ENCODE results near the gene KLK1.

GRCh38 chr19:50837300-50837699 is 13.7 kb upstream of the KLK1 start:
- no peak for TF ChIP-seq EZH2 (IDR thresholded peaks at IDR 0.05; ENCODE audit: borderline replicate concordance, control insufficient read depth, low read depth, low read length)
- TF ChIP-seq POLR2AphosphoS5 (IDR thresholded peaks at IDR 0.05; ENCODE audit: low read length): no peak
- no peak for TF ChIP-seq CTCF (IDR thresholded peaks at IDR 0.05 in 2 of 3, conservative IDR thresholded peaks at IDR 0.05 in 1 of 3; ENCODE audit: control insufficient read depth in 2 of 3, extremely low read depth in 1 of 3, insufficient read depth in 1 of 3, low read depth in 3 of 3, low read length in 3 of 3)
- no peak for TF ChIP-seq RAD21 (IDR thresholded peaks at IDR 0.05; ENCODE audit: insufficient read depth, low read depth, low read length)
- no peak for TF ChIP-seq RCOR1 (conservative IDR thresholded peaks at IDR 0.05; ENCODE audit: low read depth, low read length)
- TF ChIP-seq SP1 (IDR thresholded peaks at IDR 0.05; ENCODE audit: low read depth, low read length): no peak
- TF ChIP-seq KDM1A (IDR thresholded peaks at IDR 0.05; ENCODE audit: borderline replicate concordance): no peak
- TF ChIP-seq HDAC6 (IDR thresholded peaks at IDR 0.05; ENCODE audit: unreplicated experiment): no peak
